GM12801 (cell line): ENCODE results near the gene FBLL1.

Source experiments
- CTCF ChIP-seq: IDR thresholded peaks from one replicate; pipeline ENCODE4 v1.5.1; 2011; ENCODE audit warnings: control low read depth; ENCODE audit not compliant: insufficient read length; ENCODE audit errors: extremely low read depth

Gene FBLL1

GRCh38 chr5:168578538-168579487 is 49.7 kb downstream of the FBLL1 start, which contains the start of gene PANK3:
Gene PANK3, minus strand, starts transcription at chr5:168579368. Its CDS starts 85 bp downstream, at chr5:168579283.
- TF ChIP-seq CTCF, result no peak

- no peak for TF ChIP-seq CTCF
These were observed 50.6 kb downstream of the FBLL1 start for GRCh38 chr5:168579488-168580226.

- no peak for TF ChIP-seq CTCF
These were observed 51.1 kb downstream of the FBLL1 start for GRCh38 chr5:168580227-168580508.
